PFSK-1 (cell line): Measurements from ENCODE around the gene ITGA1.

Experiments
- FOXP2 ChIP-seq: optimal IDR thresholded peaks from 2 replicates; pipeline ENCODE3; 2011; ENCODE audit warnings: borderline replicate concordance, control low read depth, inconsistent platforms; ENCODE audit not compliant: insufficient read depth; ENCODE audit errors: extremely low read length, extremely low read depth
- POLR2AphosphoS5 ChIP-seq: IDR thresholded peaks from 2 replicates; pipeline ENCODE4 v1.6.1; 2012; ENCODE audit warnings: low read depth, mild to moderate bottlenecking, control low read depth, low read length, moderate library complexity
- SIN3A ChIP-seq: IDR thresholded peaks from 2 replicates; pipeline ENCODE4 v1.6.1; 2012; ENCODE audit warnings: mild to moderate bottlenecking, low read length, moderate library complexity, borderline replicate concordance; ENCODE audit not compliant: insufficient read depth
- TAF1 ChIP-seq: IDR thresholded peaks from 2 replicates; pipeline ENCODE4 v1.6.1; 2012; ENCODE audit warnings: low read length, control low read depth, borderline replicate concordance; ENCODE audit not compliant: insufficient read depth
- TF ChIP-seq, protein P1 (sequence below), 2 experiments: IDR thresholded peaks; 2 replicates each; pipeline versions ENCODE4 v1.6.1 to v1.8.0; 2011 to 2012; ENCODE audit warnings: low read depth in 2 of 2, low read length in 2 of 2, control low read depth in 1 of 2, inconsistent platforms in 1 of 2, mild to moderate bottlenecking in 1 of 2, moderate library complexity in 1 of 2; ENCODE audit not compliant: insufficient read depth in 1 of 2

DNA sequence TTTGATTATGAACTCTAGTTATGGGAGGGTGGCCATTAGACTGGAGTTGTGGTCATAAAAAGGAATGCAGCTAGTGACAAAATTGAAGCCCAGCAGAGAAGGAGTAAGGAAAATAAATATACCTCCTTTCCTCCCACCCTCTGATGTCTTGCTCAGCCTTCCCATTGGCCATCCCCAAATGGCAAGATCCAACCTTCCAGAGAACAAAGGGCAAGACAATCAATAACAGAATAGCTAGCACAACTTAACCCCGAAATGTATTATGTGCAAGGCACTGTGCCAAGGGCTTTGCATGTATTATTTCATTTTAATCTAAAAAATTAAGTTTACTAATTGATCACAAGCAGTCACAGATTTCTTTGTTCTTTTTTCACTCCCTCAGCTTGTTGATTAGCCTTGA is 3.6 kb downstream of the ITGA1 start:
- TF ChIP-seq, protein P1, sequence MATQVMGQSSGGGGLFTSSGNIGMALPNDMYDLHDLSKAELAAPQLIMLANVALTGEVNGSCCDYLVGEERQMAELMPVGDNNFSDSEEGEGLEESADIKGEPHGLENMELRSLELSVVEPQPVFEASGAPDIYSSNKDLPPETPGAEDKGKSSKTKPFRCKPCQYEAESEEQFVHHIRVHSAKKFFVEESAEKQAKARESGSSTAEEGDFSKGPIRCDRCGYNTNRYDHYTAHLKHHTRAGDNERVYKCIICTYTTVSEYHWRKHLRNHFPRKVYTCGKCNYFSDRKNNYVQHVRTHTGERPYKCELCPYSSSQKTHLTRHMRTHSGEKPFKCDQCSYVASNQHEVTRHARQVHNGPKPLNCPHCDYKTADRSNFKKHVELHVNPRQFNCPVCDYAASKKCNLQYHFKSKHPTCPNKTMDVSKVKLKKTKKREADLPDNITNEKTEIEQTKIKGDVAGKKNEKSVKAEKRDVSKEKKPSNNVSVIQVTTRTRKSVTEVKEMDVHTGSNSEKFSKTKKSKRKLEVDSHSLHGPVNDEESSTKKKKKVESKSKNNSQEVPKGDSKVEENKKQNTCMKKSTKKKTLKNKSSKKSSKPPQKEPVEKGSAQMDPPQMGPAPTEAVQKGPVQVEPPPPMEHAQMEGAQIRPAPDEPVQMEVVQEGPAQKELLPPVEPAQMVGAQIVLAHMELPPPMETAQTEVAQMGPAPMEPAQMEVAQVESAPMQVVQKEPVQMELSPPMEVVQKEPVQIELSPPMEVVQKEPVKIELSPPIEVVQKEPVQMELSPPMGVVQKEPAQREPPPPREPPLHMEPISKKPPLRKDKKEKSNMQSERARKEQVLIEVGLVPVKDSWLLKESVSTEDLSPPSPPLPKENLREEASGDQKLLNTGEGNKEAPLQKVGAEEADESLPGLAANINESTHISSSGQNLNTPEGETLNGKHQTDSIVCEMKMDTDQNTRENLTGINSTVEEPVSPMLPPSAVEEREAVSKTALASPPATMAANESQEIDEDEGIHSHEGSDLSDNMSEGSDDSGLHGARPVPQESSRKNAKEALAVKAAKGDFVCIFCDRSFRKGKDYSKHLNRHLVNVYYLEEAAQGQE (IDR thresholded peaks at IDR 0.05; ENCODE audit: insufficient read depth in 1 of 2, low read depth in 2 of 2, low read length in 2 of 2) = no peak
- TF ChIP-seq POLR2AphosphoS5 (no peak), SIN3A (no peak), TAF1 (no peak), FOXP2 (no peak)
